ENCODE data around the gene APOBEC3G. TPM values are rescaled to one million over a fixed set of nuclear protein-coding genes. Genes with fewer than 3 reads are reported as not detected.
"Not testable (repeated sequence)": the region's sequence is repeated elsewhere in the genome, so short reads cannot be mapped to it uniquely, and the experiment has no call there.

Gene APOBEC3G
- total and polyA plus RNA-seq, 3 donors from 2014 or later = 56.4 to 73.8 (median 68.3) TPM

DNA sequence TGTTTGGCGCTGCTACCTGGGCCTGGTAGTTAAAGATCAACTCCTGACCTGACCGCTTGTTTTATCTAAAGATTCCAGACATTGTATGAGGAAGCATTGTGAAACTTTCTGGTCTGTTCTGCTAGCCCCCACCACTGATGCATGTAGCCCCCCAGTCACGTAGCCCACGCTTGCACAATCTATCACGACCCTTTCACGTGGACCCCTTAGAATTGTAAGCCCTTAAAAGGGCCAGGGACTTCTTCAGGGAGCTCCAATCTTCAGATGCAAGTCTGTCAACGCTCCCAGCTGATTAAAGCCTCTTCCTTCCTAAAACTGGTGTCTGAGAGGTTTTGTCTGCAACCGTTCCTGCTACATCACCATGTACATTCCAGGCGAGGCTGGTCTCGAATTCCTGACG, 21.4 kb upstream of the APOBEC3G start:
- 90 to 97% methylated on average over 11 of the region's 11 CpGs for WGBS, 2 donors

DNA sequence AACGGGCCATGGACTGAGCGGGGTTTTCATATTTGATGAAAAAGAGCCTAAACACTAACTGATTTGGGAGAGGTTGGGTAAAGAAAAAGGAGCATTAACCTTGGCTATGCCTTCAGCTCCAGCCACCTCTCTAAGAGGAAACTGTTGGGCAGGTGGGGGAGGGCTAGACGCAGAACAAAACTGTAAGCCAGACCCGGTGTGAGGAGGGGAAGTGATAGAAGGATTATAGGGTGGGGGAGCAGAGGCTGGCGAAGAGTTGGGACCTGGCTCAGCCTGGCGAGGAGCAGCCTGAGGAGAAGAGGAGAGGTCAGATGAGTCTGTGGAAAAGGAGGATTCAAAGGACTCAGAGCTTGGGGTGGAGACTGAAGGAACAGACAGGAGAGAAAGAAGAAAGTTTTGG, 15.8 kb upstream of the APOBEC3G start:
- 77 to 80% methylated on average over 6 of the region's 6 CpGs for WGBS, 2 donors
- H3K9me3 ChIP-seq; intact Hi-C loops (cut with DNase I; ENCODE audit: low total_unique reads); H3K27ac ChIP-seq; H3K36me3 ChIP-seq (ENCODE audit: low read depth, missing control alignments); H3K27me3 ChIP-seq; H3K4me3 ChIP-seq; DNase-seq; H3K4me1 ChIP-seq: not testable (repeated sequence)

More for the DNA sequence above, 21.4 kb upstream of the APOBEC3G start:
- H3K4me1 ChIP-seq = no peaks in the 10 kb centered on the region
- no peaks in the 10 kb centered on the region for H3K9me3 ChIP-seq
- no peaks in the 10 kb centered on the region for H3K27me3 ChIP-seq
- no peak for DNase-seq
- intact Hi-C loops (cut with DNase I; ENCODE audit: low total_unique reads) = no loop called here
- no peak for TF ChIP-seq POLR2A (IDR thresholded peaks at IDR 0.05)
- TF ChIP-seq, protein P1, sequence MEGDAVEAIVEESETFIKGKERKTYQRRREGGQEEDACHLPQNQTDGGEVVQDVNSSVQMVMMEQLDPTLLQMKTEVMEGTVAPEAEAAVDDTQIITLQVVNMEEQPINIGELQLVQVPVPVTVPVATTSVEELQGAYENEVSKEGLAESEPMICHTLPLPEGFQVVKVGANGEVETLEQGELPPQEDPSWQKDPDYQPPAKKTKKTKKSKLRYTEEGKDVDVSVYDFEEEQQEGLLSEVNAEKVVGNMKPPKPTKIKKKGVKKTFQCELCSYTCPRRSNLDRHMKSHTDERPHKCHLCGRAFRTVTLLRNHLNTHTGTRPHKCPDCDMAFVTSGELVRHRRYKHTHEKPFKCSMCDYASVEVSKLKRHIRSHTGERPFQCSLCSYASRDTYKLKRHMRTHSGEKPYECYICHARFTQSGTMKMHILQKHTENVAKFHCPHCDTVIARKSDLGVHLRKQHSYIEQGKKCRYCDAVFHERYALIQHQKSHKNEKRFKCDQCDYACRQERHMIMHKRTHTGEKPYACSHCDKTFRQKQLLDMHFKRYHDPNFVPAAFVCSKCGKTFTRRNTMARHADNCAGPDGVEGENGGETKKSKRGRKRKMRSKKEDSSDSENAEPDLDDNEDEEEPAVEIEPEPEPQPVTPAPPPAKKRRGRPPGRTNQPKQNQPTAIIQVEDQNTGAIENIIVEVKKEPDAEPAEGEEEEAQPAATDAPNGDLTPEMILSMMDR (IDR thresholded peaks at IDR 0.05) = no peak
- no peak overlapping the region for H3K4me3 ChIP-seq
- H3K27ac ChIP-seq = no peak overlapping the region
- H3K36me3 ChIP-seq (ENCODE audit: low read depth, missing control alignments) = no peaks in the 10 kb centered on the region

DNA sequence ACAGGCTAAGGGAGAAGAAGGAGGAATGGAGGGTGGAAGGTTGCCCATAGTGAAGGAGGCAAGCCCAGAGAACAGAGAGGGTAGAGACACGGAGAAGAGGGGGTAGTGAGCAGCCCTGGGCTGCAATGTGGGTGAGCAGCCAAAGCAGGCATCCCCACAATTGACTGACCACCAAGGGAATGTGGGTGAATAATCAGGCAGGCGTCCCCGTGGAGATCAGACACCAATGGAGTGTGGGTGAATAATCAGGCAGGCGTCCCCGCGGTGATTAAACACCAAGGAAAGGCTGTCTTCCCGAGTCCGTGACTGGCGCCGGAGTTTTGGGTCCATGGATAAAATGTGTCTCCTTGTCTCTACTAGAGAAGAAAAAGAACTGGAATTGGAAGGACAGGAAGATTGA, 15.1 kb upstream of the APOBEC3G start:
- DNase-seq; H3K9me3 ChIP-seq; H3K27me3 ChIP-seq; H3K36me3 ChIP-seq (ENCODE audit: low read depth, missing control alignments); H3K27ac ChIP-seq; H3K4me1 ChIP-seq; intact Hi-C loops (cut with DNase I; ENCODE audit: low total_unique reads); H3K4me3 ChIP-seq: not testable (repeated sequence)
- 92 to 94% methylated on average over 10 of the region's 10 CpGs for WGBS, 2 donors

DNA sequence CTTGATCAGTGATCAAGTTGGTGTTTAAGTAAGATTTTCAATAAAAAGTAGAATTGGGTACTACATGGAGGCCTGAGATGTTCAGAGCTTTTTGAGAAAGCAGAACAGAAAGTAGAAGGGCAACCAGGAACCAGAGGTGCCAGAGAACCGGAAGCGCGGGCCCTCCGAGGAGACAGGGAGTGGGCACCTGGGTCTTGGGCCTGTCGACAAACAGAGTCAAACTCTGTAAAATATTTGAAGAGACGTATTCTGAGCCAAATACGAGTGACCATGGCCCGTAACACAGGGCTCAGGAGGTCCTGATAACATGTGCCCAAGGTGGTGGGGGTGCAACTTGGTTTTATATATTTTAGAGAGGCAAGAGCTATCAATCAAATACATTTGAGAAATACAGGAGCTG, 13.2 kb upstream of the APOBEC3G start:
- intact Hi-C loops (cut with DNase I; ENCODE audit: low total_unique reads); H3K9me3 ChIP-seq; DNase-seq; H3K4me3 ChIP-seq; H3K36me3 ChIP-seq (ENCODE audit: low read depth, missing control alignments); H3K27ac ChIP-seq; H3K27me3 ChIP-seq; H3K4me1 ChIP-seq: not testable (repeated sequence)
- 97% methylated on average over 8 of the region's 8 CpGs for WGBS, 2 donors

DNA sequence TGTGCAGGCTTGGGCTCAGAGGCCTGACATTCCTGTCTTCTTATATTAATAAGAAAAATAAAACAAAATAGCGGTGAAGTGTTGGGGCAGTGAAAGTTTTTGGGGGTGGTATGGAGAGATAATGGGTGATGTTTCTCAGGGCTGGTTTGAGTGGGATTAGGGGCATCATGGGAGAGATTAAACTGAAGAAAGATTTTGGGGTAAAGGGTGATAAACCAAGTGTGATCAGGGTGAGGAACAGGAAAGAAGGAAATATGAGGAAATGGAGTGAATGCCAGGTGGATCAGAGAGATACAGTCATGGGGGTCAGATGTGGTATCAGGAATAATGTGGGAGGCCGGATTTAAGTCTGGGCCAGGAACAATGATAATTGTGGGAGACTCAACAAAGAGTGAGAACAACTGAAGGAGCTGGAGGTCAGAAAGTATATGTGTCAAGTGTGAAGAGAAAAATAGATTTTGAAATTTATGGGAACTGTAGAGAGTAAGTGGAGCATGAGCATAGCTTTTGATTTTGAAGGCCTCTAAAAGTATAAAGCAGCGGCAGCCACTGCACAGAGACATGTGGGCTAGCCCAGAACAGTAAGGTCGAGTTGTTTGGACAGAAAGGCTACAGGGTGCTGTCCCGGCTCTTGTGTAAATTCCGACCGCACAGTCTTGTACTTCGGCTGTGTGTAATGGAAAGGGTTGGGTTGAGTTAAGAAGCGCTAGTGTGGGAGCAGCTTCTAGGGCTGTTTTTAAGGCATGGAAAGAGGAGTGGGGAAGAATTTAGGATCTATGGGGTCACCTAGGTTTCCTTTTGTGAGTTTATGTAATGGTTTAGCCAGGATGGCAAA, 10.4 kb upstream of the APOBEC3G start:
- 88 to 96% methylated on average over 9 of the region's 9 CpGs for WGBS, 2 donors
- H3K27me3 ChIP-seq; intact Hi-C loops (cut with DNase I; ENCODE audit: low total_unique reads); H3K36me3 ChIP-seq (ENCODE audit: low read depth, missing control alignments); H3K27ac ChIP-seq; DNase-seq; H3K9me3 ChIP-seq; H3K4me1 ChIP-seq; H3K4me3 ChIP-seq: not testable (repeated sequence)

DNA sequence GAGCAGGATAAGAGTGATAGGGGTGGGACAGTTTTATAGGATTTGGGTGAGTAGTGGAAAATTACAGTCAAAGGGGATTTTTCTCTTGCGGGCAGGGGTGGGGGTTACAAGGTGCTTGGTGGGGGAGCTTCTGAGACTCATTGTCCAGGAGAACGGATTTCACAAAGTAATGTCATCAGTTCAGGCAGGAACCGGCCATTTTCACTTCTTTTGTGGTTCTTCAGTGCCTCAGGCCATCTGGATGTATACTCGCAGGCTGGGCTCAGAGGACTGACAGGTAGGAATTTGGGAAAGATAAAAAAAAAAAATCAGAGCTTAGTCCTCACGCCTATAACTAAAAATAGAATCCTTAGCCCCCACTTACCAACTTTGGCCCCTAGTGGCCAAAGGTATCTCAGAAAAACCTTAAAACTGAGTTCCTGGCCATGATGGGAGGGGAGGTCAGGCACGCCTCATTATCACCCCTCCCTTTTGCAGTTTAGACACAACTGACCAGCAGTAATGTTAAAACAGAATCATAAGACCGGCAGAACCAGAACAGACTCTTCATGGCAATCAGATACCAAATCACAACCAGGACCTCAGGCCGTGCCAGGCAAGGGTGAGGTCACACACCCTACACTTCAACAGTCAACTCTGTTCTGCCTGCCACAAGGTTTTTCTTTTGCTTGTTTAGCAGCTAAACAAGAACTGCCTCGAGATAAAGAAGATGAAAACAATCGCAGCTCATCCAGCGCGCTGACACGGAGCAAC, 8.9 kb upstream of the APOBEC3G start:
- DNase-seq = no peak
- 63 to 70% methylated on average over 12 to 13 of the region's 13 CpGs for WGBS, 2 donors
- intact Hi-C loops (cut with DNase I; ENCODE audit: low total_unique reads) = no loop called here
- Histone ChIP-seq H3K27ac (no peak overlapping the region), H3K9me3 (no peaks in the 10 kb centered on the region), H3K4me3 (no peak overlapping the region), H3K36me3 (ENCODE audit: low read depth, missing control alignments) (no peaks in the 10 kb centered on the region), H3K27me3 (no peaks in the 10 kb centered on the region), H3K4me1 (no peaks in the 10 kb centered on the region)
- TF ChIP-seq, protein P1 (IDR thresholded peaks at IDR 0.05) = no peak
- no peak for TF ChIP-seq POLR2A (IDR thresholded peaks at IDR 0.05)

All from testis (tissue), 3 donors.